ENCODE results near the gene LCE3C.

- TF ChIP-seq PML (IDR thresholded peaks at IDR 0.05; ENCODE audit: low read length) (no peak), ARNT (IDR thresholded peaks at IDR 0.05) (no peak), POLR2H (tag; IDR thresholded peaks at IDR 0.05; ENCODE audit: low read depth) (no peak), EZH2 (IDR thresholded peaks at IDR 0.05; ENCODE audit: borderline replicate concordance, low read depth, low read length) (no peak), CREBBP (IDR thresholded peaks at IDR 0.05; ENCODE audit: low read depth, low read length) (no peak), POLR2A (conservative IDR thresholded peaks at IDR 0.05) (no peak), ZNF274 (IDR thresholded peaks at IDR 0.05; ENCODE audit: borderline replicate concordance, low read depth, low read length) (no peak), CEBPB (tag; IDR thresholded peaks at IDR 0.05) (no peak), EP300 (IDR thresholded peaks at IDR 0.05; ENCODE audit: low read length) (no peak)
- TF ChIP-seq, protein P1, sequence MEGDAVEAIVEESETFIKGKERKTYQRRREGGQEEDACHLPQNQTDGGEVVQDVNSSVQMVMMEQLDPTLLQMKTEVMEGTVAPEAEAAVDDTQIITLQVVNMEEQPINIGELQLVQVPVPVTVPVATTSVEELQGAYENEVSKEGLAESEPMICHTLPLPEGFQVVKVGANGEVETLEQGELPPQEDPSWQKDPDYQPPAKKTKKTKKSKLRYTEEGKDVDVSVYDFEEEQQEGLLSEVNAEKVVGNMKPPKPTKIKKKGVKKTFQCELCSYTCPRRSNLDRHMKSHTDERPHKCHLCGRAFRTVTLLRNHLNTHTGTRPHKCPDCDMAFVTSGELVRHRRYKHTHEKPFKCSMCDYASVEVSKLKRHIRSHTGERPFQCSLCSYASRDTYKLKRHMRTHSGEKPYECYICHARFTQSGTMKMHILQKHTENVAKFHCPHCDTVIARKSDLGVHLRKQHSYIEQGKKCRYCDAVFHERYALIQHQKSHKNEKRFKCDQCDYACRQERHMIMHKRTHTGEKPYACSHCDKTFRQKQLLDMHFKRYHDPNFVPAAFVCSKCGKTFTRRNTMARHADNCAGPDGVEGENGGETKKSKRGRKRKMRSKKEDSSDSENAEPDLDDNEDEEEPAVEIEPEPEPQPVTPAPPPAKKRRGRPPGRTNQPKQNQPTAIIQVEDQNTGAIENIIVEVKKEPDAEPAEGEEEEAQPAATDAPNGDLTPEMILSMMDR (IDR thresholded peaks at IDR 0.05 in 2 of 3, conservative IDR thresholded peaks at IDR 0.05 in 1 of 3; ENCODE audit: insufficient read depth in 2 of 3, low read depth in 1 of 3, low read length in 3 of 3) = no peak
- TF ChIP-seq, protein P2, sequence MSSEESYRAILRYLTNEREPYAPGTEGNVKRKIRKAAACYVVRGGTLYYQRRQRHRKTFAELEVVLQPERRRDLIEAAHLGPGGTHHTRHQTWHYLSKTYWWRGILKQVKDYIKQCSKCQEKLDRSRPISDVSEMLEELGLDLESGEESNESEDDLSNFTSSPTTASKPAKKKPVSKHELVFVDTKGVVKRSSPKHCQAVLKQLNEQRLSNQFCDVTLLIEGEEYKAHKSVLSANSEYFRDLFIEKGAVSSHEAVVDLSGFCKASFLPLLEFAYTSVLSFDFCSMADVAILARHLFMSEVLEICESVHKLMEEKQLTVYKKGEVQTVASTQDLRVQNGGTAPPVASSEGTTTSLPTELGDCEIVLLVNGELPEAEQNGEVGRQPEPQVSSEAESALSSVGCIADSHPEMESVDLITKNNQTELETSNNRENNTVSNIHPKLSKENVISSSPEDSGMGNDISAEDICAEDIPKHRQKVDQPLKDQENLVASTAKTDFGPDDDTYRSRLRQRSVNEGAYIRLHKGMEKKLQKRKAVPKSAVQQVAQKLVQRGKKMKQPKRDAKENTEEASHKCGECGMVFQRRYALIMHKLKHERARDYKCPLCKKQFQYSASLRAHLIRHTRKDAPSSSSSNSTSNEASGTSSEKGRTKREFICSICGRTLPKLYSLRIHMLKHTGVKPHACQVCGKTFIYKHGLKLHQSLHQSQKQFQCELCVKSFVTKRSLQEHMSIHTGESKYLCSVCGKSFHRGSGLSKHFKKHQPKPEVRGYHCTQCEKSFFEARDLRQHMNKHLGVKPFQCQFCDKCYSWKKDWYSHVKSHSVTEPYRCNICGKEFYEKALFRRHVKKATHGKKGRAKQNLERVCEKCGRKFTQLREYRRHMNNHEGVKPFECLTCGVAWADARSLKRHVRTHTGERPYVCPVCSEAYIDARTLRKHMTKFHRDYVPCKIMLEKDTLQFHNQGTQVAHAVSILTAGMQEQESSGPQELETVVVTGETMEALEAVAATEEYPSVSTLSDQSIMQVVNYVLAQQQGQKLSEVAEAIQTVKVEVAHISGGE (CRISPR knock-in tag; IDR thresholded peaks at IDR 0.05) = no peak
These were observed 19.6 kb upstream of the LCE3C start, which contains the start of gene LCE3D for GRCh38 chr1:152580433-152580832.

Data from K562 (cell line).